Right lobe of liver (tissue), 6 donors: ENCODE measurements around the gene PLCB1. TPM values are rescaled to one million over a fixed set of nuclear protein-coding genes. Genes with fewer than 3 reads are reported as not detected.
"Not testable (repeated sequence)": the region's sequence is repeated elsewhere in the genome, so short reads cannot be mapped to it uniquely, and the experiment has no call there.

Experiments
- ATAC-seq, 4 donors: fragments of 200-7000 bp; cut with Tn5 transposase; one replicate each; pipeline ENCODE4 v1.9.1; 2020; ENCODE audit warnings: mild to moderate bottlenecking in 4 of 4, moderate library complexity in 4 of 4
- DNase-seq, 3 donors: peaks; one replicate each; pipeline ENCODE4 v3.0.0-alpha.2; 2020
- H3K27ac ChIP-seq, 3 donors: fragments of 200-600 bp; one replicate each; pipeline ENCODE4 v1.8.0; 2022
- H3K27me3 ChIP-seq, 2 donors: fragments of 200-600 bp; one replicate each; pipeline ENCODE4 v1.8.0; 2022
- H3K36me3 ChIP-seq, 4 donors: fragments of 200-600 bp; sonication (generic) in 1 of 4; one replicate each; pipeline versions ENCODE4 v1.5.1 to v1.8.0; 2017 to 2022; ENCODE audit warnings: control low read depth in 1 of 4
- H3K4me1 ChIP-seq, 4 donors: fragments of 200-600 bp; sonication (generic) in 1 of 4; one replicate each; pipeline versions ENCODE4 v1.5.1 to v1.8.0; 2017 to 2022; ENCODE audit warnings: control low read depth in 1 of 4
- H3K4me3 ChIP-seq, 3 donors: fragments of 200-600 bp; one replicate each; pipeline ENCODE4 v1.8.0; 2022
- H3K9me3 ChIP-seq, 4 donors: fragments of 200-600 bp; sonication (generic) in 1 of 4; one replicate each; pipeline versions ENCODE4 v1.5.1 to v1.8.0; 2017 to 2022; ENCODE audit warnings: control low read depth in 1 of 4
- POLR2A ChIP-seq: fragments of 450-650 bp; IDR thresholded peaks from one replicate; pipeline ENCODE4 v1.6.1; 2017; ENCODE audit warnings: antibody characterized with exemption, mild to moderate bottlenecking
- WGBS: methylation state at CpG from one replicate; pipeline ENCODE4 v1.1.6; 2018; ENCODE audit warnings: low coverage, low lambda C conversion rate; ENCODE audit not compliant: insufficient coverage; ENCODE audit errors: missing lambda C conversion rate; 5-methylcytosine and 5-hydroxymethylcytosine counted together
- intact Hi-C, 2 donors: fragments of 100-400 bp; cut with DNase I; formaldehyde crosslinking; loops; one replicate each; pipeline versions ENCODE4 v1.11.2 to v1.14.1; 2022
- total RNA-seq, 6 experiments: library from RNA; depleted of rRNA in 2 of 6; stranded (reverse); fragments of >200 nt in 2 of 6; fragmentation: NEBNext Ultra II Directional in 3 of 6; extraction: Animal tissue kit (Norgen Biotek cat#: 25700) in 3 of 6; gene quantifications; one replicate each; pipeline versions ENCODE4 v1.1.0 to v1.2.4, GENCODE V29; 2016 to 2023
- TF ChIP-seq, protein P1 (sequence below), 4 donors: fragments of 200-600 bp in 3 of 4; fragments of 450-650 bp in 1 of 4; IDR thresholded peaks; one replicate each; pipeline versions ENCODE4 v1.5.1 to v1.8.0; 2016 to 2022; ENCODE audit warnings: antibody characterized with exemption in 4 of 4, mild to moderate bottlenecking in 2 of 4
- donor health status: DM: no; HTN: yes; CAD: no.
- donor health status: DM: no; HTN: no; CAD: no.
- donor health status: DM: no; HTN: no; CAD: no.
- donor health status: DM: no; HTN: yes; CAD: no.
- donor health status: DM: no; HTN: yes; CAD: no.

Gene PLCB1
- total RNA-seq, 6 experiments from 2014 or later, result 5.0 to 9.9 (median 5.7) TPM

DNA sequence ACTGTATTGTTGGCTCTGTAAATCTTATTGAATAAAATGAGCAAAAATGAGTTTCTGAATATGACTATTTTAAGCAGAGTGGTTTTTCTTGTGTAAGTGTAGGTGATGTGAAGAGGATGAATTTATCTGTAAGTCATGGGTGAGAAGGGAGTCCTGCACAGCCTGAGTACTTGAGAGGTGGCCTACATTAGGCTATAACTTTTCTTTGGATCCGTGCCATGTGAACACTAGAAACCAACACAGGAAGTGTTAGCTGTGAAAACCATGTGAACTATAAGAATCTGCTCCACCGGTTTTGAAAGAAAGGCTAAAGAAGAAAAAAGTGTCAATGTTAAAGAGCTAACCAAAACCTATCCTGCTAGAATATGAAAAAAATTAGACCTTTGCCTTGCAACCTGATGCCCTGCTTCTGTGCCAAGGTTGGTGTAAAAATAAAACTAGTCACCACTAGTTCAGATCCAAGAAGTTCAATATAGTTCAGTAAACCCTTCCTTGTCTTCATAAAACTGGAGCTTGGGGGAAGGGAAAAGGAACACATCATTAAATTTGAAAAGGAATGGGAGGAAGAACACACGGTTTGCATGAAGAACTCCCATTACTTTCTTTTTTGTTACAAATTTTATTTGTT, 21.3 kb downstream of the PLCB1 start:
- ATAC-seq, result peak in 3 of 4 donors; percentile 33 to 59 (median 50)

DNA sequence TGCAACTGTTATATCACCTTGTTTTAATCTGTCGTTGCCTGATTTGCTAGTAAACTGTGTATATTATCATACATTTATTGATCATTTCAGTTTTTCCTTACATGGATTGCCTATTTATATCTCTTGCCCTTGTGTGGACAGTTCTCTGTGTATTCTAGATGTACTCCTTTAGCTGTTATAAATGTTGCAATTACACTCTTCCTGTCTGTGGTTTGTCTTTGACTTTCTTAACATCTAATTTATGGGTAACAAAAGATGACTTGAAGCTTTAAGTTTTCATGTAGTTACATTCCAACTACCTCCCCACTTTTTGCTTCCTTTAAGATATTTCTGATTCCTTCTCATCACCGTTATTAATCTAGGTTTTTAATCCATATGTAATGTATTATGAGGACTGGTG, 22.6 kb downstream of the PLCB1 start:
- H3K9me3 ChIP-seq, result no peaks in the 10 kb centered on the region
- no peaks in the 10 kb centered on the region for H3K36me3 ChIP-seq
- ATAC-seq (no peak), DNase-seq (no peak)
- no peak overlapping the region for H3K4me3 ChIP-seq
- H3K27me3 ChIP-seq, result no peaks in the 10 kb centered on the region
- TF ChIP-seq, protein P1, sequence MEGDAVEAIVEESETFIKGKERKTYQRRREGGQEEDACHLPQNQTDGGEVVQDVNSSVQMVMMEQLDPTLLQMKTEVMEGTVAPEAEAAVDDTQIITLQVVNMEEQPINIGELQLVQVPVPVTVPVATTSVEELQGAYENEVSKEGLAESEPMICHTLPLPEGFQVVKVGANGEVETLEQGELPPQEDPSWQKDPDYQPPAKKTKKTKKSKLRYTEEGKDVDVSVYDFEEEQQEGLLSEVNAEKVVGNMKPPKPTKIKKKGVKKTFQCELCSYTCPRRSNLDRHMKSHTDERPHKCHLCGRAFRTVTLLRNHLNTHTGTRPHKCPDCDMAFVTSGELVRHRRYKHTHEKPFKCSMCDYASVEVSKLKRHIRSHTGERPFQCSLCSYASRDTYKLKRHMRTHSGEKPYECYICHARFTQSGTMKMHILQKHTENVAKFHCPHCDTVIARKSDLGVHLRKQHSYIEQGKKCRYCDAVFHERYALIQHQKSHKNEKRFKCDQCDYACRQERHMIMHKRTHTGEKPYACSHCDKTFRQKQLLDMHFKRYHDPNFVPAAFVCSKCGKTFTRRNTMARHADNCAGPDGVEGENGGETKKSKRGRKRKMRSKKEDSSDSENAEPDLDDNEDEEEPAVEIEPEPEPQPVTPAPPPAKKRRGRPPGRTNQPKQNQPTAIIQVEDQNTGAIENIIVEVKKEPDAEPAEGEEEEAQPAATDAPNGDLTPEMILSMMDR (IDR thresholded peaks at IDR 0.05), result no peak
- TF ChIP-seq POLR2A, result no peak
- intact Hi-C loops, result no loop called here
- peaks cover 0 to 17% (median 0%) of the 10 kb centered on the region in 4 donors for H3K4me1 ChIP-seq
- WGBS, result 58% methylated on average over 2 of the region's 2 CpGs
- no peak overlapping the region for H3K27ac ChIP-seq

More for the DNA sequence above, 21.3 kb downstream of the PLCB1 start:
- H3K27me3 ChIP-seq, result no peaks in the 10 kb centered on the region
- peaks cover 0 to 17% (median 0%) of the 10 kb centered on the region in 4 donors for H3K4me1 ChIP-seq
- no peak overlapping the region for H3K27ac ChIP-seq
- no peak for DNase-seq
- WGBS, result 19% methylated on average over 3 of the region's 3 CpGs
- H3K4me3 ChIP-seq, result no peak overlapping the region
- H3K9me3 ChIP-seq, result no peaks in the 10 kb centered on the region
- intact Hi-C loops, result no loop called here
- TF ChIP-seq, protein P1 (IDR thresholded peaks at IDR 0.05), result no peak
- TF ChIP-seq POLR2A, result no peak
- H3K36me3 ChIP-seq, result no peaks in the 10 kb centered on the region

DNA sequence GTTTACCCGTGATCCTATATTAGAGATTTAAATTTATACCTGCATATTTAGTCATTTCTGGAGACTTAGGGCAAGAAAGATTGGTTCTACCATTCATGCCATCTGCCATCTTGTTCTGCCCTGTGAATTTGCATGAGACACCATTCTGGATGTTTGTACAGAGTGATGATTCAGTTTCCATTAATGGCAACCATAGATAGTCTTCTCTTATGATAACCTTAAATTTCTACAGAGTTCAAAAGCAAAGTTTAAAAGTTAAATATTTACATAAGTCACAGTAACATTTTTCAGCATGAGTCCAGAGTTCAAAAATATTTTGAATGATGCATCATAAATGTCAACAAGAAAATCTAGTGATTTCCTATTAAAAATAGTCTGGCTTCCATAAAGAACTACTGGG, 23.2 kb downstream of the PLCB1 start:
- no peaks in the 10 kb centered on the region for H3K9me3 ChIP-seq
- intact Hi-C loops, result no loop called here
- ATAC-seq (peak in 1 of 4 donors; percentile 31), DNase-seq (no peak)
- H3K27ac ChIP-seq, result no peak overlapping the region
- H3K4me1 ChIP-seq, result peaks cover 0 to 17% (median 0%) of the 10 kb centered on the region in 4 donors
- H3K36me3 ChIP-seq, result no peaks in the 10 kb centered on the region
- no peak overlapping the region for H3K4me3 ChIP-seq
- H3K27me3 ChIP-seq, result no peaks in the 10 kb centered on the region
- TF ChIP-seq POLR2A, result no peak
- TF ChIP-seq, protein P1 (IDR thresholded peaks at IDR 0.05), result no peak
- WGBS, result 64% methylated on average over 1 of the region's 1 CpG

DNA sequence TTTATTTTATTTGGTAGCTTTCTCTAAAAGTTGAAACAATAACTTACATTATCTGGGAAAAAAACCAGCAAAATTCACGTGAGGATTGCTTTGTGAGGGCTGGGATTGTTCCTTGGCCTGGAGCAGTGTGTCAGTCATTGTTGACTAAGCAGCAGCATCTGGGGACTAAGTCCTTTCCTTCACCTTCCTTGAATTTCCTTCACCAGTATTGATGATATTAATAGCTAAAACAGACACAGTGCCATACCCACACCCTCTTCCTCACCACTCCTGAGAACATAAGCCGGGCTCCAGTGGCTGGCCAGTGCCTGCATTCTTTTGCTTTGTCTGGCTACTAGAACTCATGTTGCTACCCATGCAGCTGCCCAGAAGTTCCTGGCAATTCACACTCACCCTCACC, 23.7 kb downstream of the PLCB1 start:
- no peak for TF ChIP-seq POLR2A
- H3K4me3 ChIP-seq, result no peak overlapping the region
- DNase-seq, result no peak
- no peaks in the 10 kb centered on the region for H3K9me3 ChIP-seq
- no peak overlapping the region for H3K27ac ChIP-seq
- H3K27me3 ChIP-seq, result no peaks in the 10 kb centered on the region
- WGBS, result 44% methylated on average over 1 of the region's 2 CpGs
- peaks cover 0 to 17% (median 0%) of the 10 kb centered on the region in 4 donors for H3K4me1 ChIP-seq
- no peaks in the 10 kb centered on the region for H3K36me3 ChIP-seq
- peak in 3 of 4 donors; percentile 20 to 30 (median 26) for ATAC-seq
- intact Hi-C loops, result no loop called here

DNA sequence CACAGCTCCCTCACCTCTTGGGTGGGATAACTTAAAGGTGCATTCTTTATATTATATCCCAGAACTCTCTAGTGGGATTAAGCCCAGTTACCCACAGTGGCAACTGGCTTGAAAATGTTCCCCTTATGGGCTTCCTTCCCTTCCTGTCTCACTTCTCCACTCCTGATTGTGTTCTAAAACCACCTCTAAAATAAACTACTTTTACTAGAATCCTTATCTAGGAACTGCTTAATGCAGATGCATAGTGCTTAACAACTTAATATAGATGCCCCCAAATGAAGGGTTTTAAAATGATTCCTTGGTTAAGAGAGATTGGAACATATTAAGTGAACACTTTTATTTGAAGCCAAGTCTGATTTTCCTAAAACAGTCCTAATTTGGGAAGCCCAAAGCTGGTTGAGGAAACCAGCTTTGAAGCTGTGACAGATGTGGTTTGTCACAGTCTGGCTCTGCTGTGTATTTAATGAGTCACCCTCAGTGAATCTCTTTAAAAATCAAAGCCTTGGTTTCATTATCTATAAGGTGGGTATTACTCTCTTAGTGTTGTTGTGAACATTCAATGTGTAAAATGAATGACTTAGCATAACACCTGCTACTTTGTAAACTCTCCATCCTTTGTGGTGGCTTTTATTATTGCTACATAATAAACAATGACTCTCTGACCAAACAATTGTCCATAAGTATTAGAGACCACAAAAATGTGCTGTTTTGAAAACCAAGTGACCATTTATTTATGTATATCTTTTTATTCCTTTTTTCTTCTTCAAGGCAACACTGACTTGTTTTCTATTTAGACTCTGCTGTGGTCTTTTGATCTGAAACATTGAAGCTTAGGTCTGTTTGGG, 24.4 kb downstream of the PLCB1 start:
- H3K4me3 ChIP-seq, result no peak overlapping the region
- DNase-seq, result no peak
- no peaks in the 10 kb centered on the region for H3K9me3 ChIP-seq
- H3K27me3 ChIP-seq, result no peaks in the 10 kb centered on the region
- ATAC-seq, result peak in 3 of 4 donors; percentile 64 to 85 (median 64)
- H3K4me1 ChIP-seq, result peaks cover 0 to 17% (median 0%) of the 10 kb centered on the region in 4 donors
- H3K36me3 ChIP-seq, result no peaks in the 10 kb centered on the region
- TF ChIP-seq POLR2A, result no peak
- TF ChIP-seq, protein P1 (IDR thresholded peaks at IDR 0.05), result no peak
- no peak overlapping the region for H3K27ac ChIP-seq
- intact Hi-C loops, result no loop called here

DNA sequence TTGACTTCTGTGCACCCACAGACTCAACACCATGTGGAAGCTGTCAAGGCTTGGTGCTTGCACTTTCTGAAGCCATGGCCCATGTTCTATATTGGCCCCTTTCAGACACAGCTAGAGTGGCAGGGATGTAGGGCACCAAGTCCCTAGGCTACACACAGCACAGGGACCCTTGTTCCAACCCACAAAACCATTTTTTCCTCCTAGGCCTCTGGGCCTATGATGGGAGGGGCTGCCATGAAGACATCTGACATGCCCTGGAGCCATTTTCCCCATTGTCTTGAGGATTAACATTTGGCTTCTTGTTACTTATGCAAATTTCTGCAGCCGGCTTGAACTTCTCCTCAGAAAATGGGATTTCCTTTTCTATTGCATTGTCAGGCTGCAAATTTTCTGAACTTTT, 27.2 kb downstream of the PLCB1 start:
- H3K4me3 ChIP-seq, ATAC-seq, H3K27me3 ChIP-seq, H3K27ac ChIP-seq, intact Hi-C loops, DNase-seq, H3K4me1 ChIP-seq, H3K36me3 ChIP-seq, H3K9me3 ChIP-seq: not testable (repeated sequence)
- WGBS, result 100% methylated on average over 1 of the region's 1 CpG
